PFSK-1 (cell line): Measurements from ENCODE around the gene KIF1B.

Experiments
- FOXP2 ChIP-seq: optimal IDR thresholded peaks from 2 replicates; pipeline ENCODE3; 2011; ENCODE audit warnings: borderline replicate concordance, control low read depth, inconsistent platforms; ENCODE audit not compliant: insufficient read depth; ENCODE audit errors: extremely low read length, extremely low read depth
- POLR2AphosphoS5 ChIP-seq: IDR thresholded peaks from 2 replicates; pipeline ENCODE4 v1.6.1; 2012; ENCODE audit warnings: low read depth, mild to moderate bottlenecking, control low read depth, low read length, moderate library complexity
- REST ChIP-seq, 2 experiments: IDR thresholded peaks; 2 replicates each; pipeline versions ENCODE4 v1.6.1 to v1.8.0; 2011 to 2012; ENCODE audit warnings: low read depth in 2 of 2, low read length in 2 of 2, control low read depth in 1 of 2, inconsistent platforms in 1 of 2, mild to moderate bottlenecking in 1 of 2, moderate library complexity in 1 of 2; ENCODE audit not compliant: insufficient read depth in 1 of 2
- SIN3A ChIP-seq: IDR thresholded peaks from 2 replicates; pipeline ENCODE4 v1.6.1; 2012; ENCODE audit warnings: mild to moderate bottlenecking, low read length, moderate library complexity, borderline replicate concordance; ENCODE audit not compliant: insufficient read depth
- TAF1 ChIP-seq: IDR thresholded peaks from 2 replicates; pipeline ENCODE4 v1.6.1; 2012; ENCODE audit warnings: low read length, control low read depth, borderline replicate concordance; ENCODE audit not compliant: insufficient read depth

Gene KIF1B

GRCh38 chr1:10415211-10415930, 205.0 kb downstream of the KIF1B start:
- no peak for TF ChIP-seq TAF1
- no peak for TF ChIP-seq FOXP2
- no peak for TF ChIP-seq SIN3A
- no peak for TF ChIP-seq POLR2AphosphoS5
- TF ChIP-seq REST (IDR thresholded peaks at IDR 0.05; ENCODE audit: insufficient read depth in 1 of 2, low read depth in 2 of 2, low read length in 2 of 2) = no peak

GRCh38 chr1:10419351-10419750, 209.0 kb downstream of the KIF1B start:
- TF ChIP-seq POLR2AphosphoS5 (no peak), SIN3A (no peak), REST (IDR thresholded peaks at IDR 0.05; ENCODE audit: insufficient read depth in 1 of 2, low read depth in 2 of 2, low read length in 2 of 2) (no peak), FOXP2 (no peak), TAF1 (no peak)

- TF ChIP-seq POLR2AphosphoS5 = no peak
- no peak for TF ChIP-seq REST (IDR thresholded peaks at IDR 0.05; ENCODE audit: insufficient read depth in 1 of 2, low read depth in 2 of 2, low read length in 2 of 2)
- no peak for TF ChIP-seq SIN3A
- TF ChIP-seq FOXP2 = no peak
- no peak for TF ChIP-seq TAF1
Observed at GRCh38 chr1:10421637-10422036, 211.3 kb downstream of the KIF1B start.

GRCh38 chr1:10424034-10424433, 213.7 kb downstream of the KIF1B start:
- TF ChIP-seq FOXP2 = no peak
- TF ChIP-seq REST (IDR thresholded peaks at IDR 0.05; ENCODE audit: insufficient read depth in 1 of 2, low read depth in 2 of 2, low read length in 2 of 2) = no peak
- no peak for TF ChIP-seq POLR2AphosphoS5
- no peak for TF ChIP-seq SIN3A

GRCh38 chr1:10424651-10425050, 214.3 kb downstream of the KIF1B start:
- TF ChIP-seq FOXP2 (no peak), TAF1 (no peak), REST (IDR thresholded peaks at IDR 0.05; ENCODE audit: insufficient read depth in 1 of 2, low read depth in 2 of 2, low read length in 2 of 2) (no peak), POLR2AphosphoS5 (no peak), SIN3A (no peak)
